GM18951 (cell line): ENCODE results near the gene BRAP.
"Not testable (repeated sequence)": the region's sequence is repeated elsewhere in the genome, so short reads cannot be mapped to it uniquely, and the experiment has no call there.

Experiments
- POLR2A ChIP-seq: IDR thresholded peaks from 4 replicates; pipeline ENCODE4 v1.6.1; 2011; ENCODE audit warnings: mild to moderate bottlenecking; ENCODE audit not compliant: insufficient read length, insufficient read depth; ENCODE audit errors: extremely low read depth
- in situ Hi-C: fragments of 300-500 bp; cut with MboI; formaldehyde crosslinking; loops from one replicate; pipeline ENCODE4 v1.12.0; 2022; ENCODE audit warnings: low sequenced_read_pairs, mixed read lengths, inconsistent platforms; ENCODE audit not compliant: unreplicated experiment

The BRAP gene

DNA sequence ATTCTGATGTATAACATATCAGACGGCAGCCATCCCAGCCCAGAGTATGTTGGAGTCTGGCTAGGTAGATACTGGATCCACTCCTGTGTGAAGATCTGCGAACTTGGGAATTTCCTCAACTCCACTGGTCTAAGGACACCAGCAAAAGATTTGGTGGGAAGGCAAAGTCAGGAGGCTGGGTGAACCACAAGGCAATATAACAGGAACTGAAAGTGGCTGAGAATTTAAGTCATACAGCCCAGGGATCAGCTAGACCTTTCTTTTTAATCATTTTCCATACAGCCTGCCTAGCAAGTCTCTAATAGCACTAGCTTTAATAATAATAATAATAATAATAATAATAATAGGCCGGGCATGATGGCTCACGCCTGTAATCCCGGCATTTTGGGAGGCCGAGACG is 34.8 kb downstream of the BRAP start:
- TF ChIP-seq POLR2A, result no peak
- in situ Hi-C loops, result loop anchor here (25.0 kb wide), 1 partner anchor 314 kb away; no protein-coding TSS in a partner anchor

DNA sequence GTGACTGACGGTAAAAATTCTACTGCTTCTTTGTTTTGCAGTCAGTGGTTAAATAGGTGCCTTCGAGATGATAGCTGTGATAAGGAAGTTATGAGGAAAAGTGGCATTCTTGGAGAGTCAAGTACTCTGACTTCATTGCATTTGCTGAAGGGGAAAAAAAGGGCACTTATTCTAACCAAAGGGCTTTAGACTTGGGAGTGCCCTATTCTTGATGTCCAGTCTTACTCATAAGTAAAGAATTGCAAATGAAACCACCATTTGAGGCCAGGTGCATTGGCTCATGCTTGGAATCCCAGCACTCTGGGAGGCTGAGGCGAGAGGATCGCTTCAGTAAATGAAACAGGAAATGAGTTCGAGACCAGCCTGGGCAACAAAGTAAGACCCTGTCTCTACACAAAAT is 40.3 kb downstream of the BRAP start:
- in situ Hi-C loops, result no loop called here
- no peak for TF ChIP-seq POLR2A

DNA sequence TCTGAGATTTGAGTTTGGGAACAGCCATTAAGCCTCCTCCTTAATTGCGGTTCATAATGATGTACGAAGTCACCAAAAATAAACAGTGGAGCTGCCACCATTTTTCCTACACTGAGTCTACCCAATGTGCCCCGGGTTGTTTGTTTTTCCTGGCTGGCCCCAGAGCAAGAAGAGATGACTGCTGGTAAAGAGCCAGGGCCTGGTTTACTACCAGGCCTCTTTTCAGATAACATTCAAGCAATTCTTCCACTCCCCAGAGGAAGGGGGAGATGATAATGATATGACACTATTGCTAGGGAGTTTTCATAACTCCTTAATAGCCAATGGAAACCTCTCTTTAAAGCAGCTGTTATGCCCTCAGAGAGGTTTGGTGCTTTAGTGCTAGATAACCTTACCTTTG is 42.3 kb downstream of the BRAP start:
- TF ChIP-seq POLR2A, result no peak
- in situ Hi-C loops, result no loop called here

DNA sequence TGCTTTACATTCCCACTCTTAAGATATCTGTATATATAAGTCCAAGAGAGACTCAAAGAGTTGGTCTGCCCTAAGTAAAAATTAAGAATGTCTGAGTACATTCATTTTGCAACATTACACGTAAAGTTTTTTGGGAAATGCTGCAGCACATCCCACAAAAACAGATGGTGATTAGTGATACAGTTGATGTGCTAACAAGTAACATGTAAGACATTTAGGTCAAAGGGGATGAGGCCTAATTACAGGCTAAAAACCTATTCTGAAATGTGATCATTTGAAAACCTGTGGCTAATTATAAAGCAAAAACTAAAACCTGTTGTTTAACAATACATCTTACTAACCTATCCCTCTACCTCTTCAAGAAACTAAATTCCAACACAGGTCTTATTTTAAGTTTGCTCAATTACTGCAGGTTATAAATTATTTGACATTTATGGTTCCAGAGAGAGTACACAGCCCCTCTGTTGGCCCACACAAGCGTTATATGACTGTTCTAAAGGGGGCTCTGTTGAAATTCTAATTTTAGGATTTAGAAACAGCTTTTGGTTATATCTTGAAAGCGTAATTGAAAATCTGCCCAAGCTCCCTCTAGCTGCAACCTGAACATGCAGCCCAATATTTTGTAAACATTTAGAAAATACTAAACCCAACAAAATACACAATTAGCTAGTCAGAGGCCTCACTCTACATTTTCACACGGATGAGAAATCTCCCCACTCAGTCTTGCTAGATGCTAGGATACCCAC is 42.9 kb downstream of the BRAP start:
- no peak for TF ChIP-seq POLR2A
- in situ Hi-C loops, result no loop called here

DNA sequence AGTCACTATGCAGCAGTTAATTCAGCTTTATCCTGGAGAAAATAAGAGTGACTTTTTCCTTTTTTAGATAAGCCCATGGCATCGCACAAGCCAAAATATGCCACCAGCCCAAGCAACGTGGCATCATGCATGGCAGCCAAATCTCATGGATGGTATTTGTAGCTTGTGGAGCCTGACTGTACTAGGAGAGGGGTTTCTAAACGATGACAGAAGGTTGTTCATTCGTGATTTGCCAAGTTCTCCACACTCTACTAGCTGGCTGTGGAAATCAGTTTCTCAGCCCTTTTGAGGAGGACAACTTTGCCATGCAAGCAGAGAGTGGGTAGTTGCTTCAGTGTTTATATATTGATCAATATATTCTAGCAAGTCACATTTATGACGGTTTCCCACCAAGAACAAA is 45.2 kb downstream of the BRAP start:
- no peak for TF ChIP-seq POLR2A
- in situ Hi-C loops, result no loop called here

DNA sequence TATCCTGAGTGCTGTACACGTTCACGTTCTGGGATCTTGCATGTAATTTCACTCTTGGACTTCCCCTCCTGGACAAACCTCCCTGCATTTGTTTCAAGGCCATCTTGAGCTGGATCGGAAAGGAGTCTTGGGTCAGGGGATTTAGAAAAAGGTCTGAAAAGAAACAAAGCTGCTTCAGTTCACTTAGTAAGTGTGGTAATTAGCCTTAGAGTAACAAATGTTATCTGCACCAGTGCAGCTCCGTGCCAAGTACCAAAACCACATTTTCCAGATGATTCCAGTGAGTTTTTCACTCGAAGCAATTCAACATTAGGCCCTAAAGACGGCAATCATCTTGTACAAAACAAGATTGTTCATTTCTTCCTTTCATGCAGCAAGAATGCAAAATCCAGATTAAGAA is 47.2 kb downstream of the BRAP start:
- no peak for TF ChIP-seq POLR2A
- in situ Hi-C loops, result no loop called here

DNA sequence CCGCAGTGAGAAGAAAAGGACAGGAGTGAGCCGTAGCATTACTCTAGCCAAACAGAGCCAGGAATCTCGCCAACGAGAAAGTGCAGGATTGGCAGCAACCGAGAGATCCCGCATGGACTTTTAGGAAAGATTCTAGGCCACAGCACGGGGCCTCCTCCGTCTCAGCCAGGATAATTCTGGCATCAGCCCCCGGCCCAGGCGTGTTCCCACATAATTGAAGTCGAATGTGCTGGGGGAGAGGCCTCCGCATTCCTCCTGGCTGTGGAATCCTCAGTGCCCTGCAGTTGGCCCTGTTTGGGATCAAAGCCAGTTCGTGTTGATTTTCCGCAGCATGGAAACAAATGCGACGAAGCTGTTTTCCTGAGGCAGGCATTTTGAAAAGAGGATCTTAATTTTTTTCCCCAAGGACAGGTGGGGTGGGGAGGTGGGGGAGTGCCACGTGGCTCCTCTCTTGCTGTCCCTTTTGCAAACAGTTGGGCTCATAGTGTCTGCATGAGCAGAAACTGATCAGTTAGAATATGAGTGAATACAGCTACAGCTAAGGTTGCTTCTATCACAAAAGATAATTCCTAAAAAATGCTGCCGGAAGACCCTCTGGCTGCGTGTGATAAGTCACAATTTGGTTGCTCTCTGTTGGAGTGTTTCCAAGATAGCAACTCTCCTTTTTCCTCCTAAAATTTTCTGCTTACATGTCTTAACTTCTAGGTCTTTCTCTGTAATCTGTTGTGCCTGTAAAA is 49.4 kb downstream of the BRAP start:
- in situ Hi-C loops, result no loop called here
- no peak for TF ChIP-seq POLR2A

DNA sequence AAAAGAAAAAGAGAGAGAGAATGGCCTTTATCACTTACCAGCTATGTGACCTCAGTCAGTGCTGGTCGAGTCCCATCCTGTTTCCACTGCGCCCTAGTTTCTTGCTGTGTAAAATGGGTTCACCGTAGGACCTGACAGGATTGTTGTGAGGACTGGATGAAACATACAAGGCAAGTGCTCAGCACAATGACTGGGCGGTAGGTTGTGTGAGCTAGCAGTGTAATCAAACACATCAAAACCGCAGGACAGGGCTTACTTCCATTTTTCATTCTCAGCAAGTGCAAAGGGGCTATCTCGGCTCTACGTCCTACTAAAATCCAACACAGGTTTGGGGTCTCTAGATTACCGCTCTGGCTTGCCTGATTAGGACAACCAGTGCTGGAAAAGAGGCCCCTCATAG is 50.2 kb downstream of the BRAP start:
- no peak for TF ChIP-seq POLR2A
- in situ Hi-C loops, result no loop called here

DNA sequence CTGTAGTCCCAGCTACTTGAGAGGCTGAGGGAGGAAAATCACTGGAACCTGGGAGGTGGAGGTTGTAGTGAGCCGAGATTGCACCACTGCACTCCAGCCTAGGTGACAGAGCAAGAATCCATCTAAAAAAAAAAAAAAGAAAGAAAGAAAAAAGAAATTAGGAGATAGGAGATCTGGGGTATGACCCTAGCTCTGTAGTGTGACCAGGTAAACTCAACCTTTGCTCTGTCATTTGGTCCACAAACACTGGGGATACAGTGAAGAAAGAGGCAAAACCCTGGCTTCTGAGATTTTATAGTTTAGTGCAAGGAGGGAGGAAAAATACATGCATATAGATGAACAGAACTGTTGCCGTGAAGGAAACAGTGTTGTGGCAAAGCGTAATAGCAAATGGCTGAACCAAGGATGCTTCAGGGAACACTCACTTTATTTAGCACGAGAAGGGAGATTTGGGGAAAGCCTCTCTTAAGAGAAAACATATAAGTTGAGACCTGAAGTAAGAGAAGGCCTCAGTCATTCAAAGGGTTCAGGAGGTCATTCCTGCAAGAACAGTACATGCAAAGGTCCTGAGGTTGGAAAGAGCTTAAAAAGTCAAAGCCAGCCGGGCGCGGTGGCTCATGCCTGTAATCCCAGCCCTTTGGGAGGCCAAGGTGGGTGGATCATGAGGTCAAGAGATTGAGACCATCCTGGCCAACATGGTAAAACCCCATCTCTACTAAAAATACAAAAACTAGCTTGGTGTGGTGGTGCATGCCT is 57.1 kb downstream of the BRAP start:
- TF ChIP-seq POLR2A, result no peak
- in situ Hi-C loops, result no loop called here

DNA sequence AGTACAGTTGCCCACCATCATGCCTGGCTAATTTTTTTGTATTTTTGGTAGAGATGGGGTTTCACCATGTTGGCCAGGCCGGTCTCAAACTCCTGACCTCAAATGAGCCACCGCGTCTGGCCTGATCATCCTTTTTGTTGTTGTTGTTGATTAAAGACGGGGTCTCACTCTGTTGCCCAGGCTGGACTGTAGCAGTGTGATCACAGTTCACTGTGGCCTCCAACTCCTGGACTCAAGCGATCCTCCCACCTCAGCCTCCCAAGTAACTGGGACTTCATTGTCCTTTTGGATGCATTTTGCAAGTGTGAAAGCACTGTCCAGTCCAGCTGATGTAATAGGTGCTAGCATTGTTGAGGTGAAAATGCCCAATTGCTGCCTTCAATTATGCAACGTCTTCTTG is 59.5 kb downstream of the BRAP start:
- in situ Hi-C loops, result no loop called here
- TF ChIP-seq POLR2A, result no peak

DNA sequence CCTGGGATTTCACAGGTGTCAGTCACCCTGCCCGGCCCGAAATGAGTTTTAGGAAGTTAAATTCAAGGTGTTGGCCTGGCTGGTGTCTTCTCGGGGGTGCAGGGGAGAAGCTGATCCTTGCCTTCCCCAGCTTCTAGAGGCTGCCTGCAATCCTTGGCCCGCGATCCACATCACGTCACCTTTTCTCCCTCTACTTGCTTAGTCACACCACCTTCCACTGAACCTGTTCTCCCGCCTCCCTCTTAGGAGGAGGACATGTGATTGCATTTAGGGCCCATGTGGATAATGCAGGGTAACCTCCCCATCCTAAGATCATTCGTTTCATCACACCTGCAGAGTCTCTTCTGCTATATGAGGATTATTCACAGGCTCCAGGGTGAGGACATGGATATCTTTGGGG is 61.2 kb downstream of the BRAP start:
- in situ Hi-C loops, result no loop called here
- no peak for TF ChIP-seq POLR2A

DNA sequence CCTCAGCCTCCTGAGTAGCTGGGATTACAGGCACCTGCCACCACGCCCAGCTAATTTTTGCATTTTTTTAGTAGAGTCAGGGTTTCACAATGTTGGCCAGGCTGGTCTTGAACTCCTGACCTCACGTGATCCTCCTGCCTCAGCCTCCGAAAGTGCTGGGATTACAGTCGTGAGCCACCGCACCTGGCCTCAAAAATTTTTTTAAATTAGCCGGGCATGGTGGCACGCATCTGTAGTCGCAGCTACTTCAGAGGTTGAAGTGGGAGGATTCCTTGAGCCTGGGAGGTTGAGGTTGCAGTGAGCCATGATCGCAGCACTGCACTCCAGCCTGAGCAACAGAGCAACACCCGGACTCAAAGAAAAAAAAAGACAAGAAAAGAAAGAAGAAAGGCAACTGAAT is 67.9 kb downstream of the BRAP start:
- in situ Hi-C loops, result not testable (repeated sequence)

DNA sequence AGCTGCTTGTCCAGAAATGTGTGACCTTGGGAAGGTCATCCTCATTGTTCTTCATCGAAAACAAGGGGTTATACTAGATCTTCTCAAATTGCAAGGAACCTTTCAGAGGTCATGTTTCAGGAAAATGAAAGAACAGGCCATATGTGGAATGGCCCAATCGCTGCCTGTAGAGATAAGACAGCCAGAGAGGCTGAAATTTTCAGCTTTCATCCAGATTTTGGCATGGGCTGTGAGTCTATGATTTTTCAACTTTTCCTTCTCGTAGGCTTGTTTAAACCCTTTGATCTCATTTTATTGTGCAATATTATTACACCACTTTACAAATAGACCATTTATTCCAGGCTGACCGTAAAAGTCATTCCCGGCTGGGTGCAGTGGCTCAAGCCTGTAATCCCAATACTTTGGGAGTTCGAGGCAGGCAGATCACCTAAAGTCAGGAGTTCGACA is 69.6 kb downstream of the BRAP start:
- TF ChIP-seq POLR2A, result no peak
- in situ Hi-C loops, result no loop called here

DNA sequence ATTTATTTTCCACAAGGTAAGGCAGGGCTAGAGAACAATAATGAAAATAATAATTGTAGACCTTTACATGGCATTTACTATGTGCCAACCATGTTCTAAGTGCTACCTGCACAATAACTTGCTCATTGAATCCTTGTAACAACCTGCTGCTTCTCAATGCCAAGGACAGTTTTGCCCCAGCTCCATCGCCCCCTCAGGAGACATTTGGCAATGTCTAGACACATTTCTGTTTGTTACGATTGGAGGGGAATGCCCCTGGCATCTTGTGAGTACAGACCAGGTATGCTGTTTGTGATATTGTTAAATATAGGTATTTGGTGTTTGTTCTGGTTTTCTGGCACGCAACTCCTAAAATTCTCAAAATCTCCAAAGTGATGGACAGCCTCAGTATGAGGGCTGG is 78.5 kb downstream of the BRAP start:
- no peak for TF ChIP-seq POLR2A
- in situ Hi-C loops, result no loop called here

DNA sequence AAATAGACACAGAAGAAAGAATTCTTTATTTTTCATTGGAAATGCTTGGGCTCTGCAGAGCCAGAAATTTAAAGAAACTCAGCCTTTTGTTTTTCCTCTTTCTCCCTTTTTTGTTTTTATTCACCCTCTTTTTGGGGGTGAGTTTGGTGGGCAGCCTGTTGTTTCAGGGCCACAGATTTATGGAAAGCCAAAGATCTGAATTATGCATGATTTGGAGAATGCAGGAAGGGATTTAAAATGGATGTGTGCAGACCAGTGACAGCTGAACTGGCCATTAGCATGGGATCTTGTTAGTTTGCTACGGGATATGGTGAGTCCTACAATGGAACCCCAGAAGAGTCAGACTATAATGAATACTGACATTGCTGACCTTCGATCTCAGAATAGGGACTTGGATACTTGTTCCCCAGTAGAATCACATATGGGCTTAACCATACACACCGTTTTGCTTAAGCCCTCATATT is 79.0 kb downstream of the BRAP start:
- in situ Hi-C loops, result no loop called here
- TF ChIP-seq POLR2A, result no peak
